Right cardiac atrium (tissue), 5 donors: Measurements from ENCODE around the gene RBM5. TPM values are rescaled to one million over a fixed set of nuclear protein-coding genes. Genes with fewer than 3 reads are reported as not detected.

Experiments used
- ATAC-seq, 2 donors: fragments of 200-7000 bp; cut with Tn5 transposase; one replicate each; pipeline versions ENCODE4 v1.8.0 to v1.9.1; 2020; ENCODE audit warnings: moderate library complexity in 2 of 2, mild to moderate bottlenecking in 1 of 2
- DNase-seq, 3 donors: peaks; one replicate each; pipeline ENCODE4 v3.0.0-alpha.2; 2020
- H3K27ac ChIP-seq: one replicate; pipeline ENCODE4 v1.5.1; 2013; ENCODE audit warnings: mild to moderate bottlenecking, low read length, control low read depth, moderate library complexity
- H3K27me3 ChIP-seq: one replicate; pipeline ENCODE4 v1.6.1; 2013; ENCODE audit not compliant: control insufficient read depth, insufficient read depth
- H3K4me1 ChIP-seq: one replicate; pipeline ENCODE4 v1.6.1; 2013; ENCODE audit warnings: low read length; ENCODE audit not compliant: control insufficient read depth, insufficient read depth
- H3K4me3 ChIP-seq: one replicate; pipeline ENCODE4 v1.5.1; 2013; ENCODE audit warnings: low read length, control low read depth
- H3K9me3 ChIP-seq: one replicate; pipeline ENCODE4 v1.6.1; 2013; ENCODE audit warnings: low read length; ENCODE audit not compliant: control insufficient read depth
- WGBS: extraction: QIAGEN DNeasy Blood & Tissue Kit; methylation state at CpG from one replicate; pipeline ENCODE4 v1.1.7; 2013; 5-methylcytosine and 5-hydroxymethylcytosine counted together
- intact Hi-C, 4 donors: fragments of 100-400 bp; cut with DNase I; formaldehyde crosslinking; loops; one replicate each; pipeline versions ENCODE4 v1.11.0 to v1.14.0; 2022 to 2023
- polyA plus RNA-seq: library from polyadenylated mRNA; stranded (reverse); fragments of 200-250 nt; gene quantifications from one replicate; pipeline ENCODE4 v1.2.3, GENCODE V29; 2013
- total RNA-seq, 4 donors: library from RNA; stranded (reverse); fragmentation: NEBNext Ultra II Directional; extraction: Animal tissue kit (Norgen Biotek cat#: 25700); gene quantifications; one replicate each; pipeline ENCODE4 v1.2.1, GENCODE V29; 2021
- donor health status: healthy with polysubstance abuse.
- donor health status: DM: no; HTN: yes; CAD: no.
- donor health status: DM: no; HTN: no; CAD: no.
- donor health status: DM: no; HTN: yes; CAD: no; lungs with severe emphysema.
- donor health status: DM: yes; HTN: yes; CAD: no.

Gene RBM5
- total and polyA plus RNA-seq, 5 donors, result 54.9 to 83.8 (median 73.7) TPM

- no peaks in the 10 kb centered on the region for H3K27me3 ChIP-seq
- intact Hi-C loops, result no loop called here
- H3K4me1 ChIP-seq, result no peaks in the 10 kb centered on the region
- DNase-seq (no peak), ATAC-seq (peak; percentile 36 to 54)
- H3K9me3 ChIP-seq, result no peaks in the 10 kb centered on the region
- no peak overlapping the region for H3K27ac ChIP-seq
- peak overlapping the region; percentile 60 for H3K4me3 ChIP-seq
- WGBS, result 4% methylated on average over 34 of the region's 34 CpGs
Observed at GRCh38 chr3:50154476-50154839, 65.7 kb downstream of the RBM5 start.

- DNase-seq (peak; percentile 67 to 84 (median 82)), ATAC-seq (peak; percentile 80 to 86)
- intact Hi-C loops, result no loop called here
- no peaks in the 10 kb centered on the region for H3K27me3 ChIP-seq
- H3K9me3 ChIP-seq, result no peaks in the 10 kb centered on the region
- WGBS, result under 1% methylated on average over 94 of the region's 98 CpGs
- peak within 1 kb of the TSS; percentile 56 for H3K27ac ChIP-seq
- H3K4me1 ChIP-seq, result no peaks in the 10 kb centered on the region
- H3K4me3 ChIP-seq, result peak within 1 kb of the TSS; percentile 60
Observed at GRCh38 chr3:50154840-50155490, 66.2 kb downstream of the RBM5 start, which contains the start of gene SEMA3F. TSS of gene SEMA3F (plus strand) at chr3:50155324. CDS start at chr3:50159623, 4,299 bp downstream.

GRCh38 chr3:50155491-50155878 is 66.8 kb downstream of the RBM5 start:
- 3% methylated on average over 37 of the region's 37 CpGs for WGBS
- intact Hi-C loops, result no loop called here

GRCh38 chr3:50155891-50156290 is 67.2 kb downstream of the RBM5 start:
- no peaks in the 10 kb centered on the region for H3K4me1 ChIP-seq
- no peaks in the 10 kb centered on the region for H3K27me3 ChIP-seq
- peak overlapping the region; percentile 56 for H3K27ac ChIP-seq
- intact Hi-C loops, result loop anchor here in 1 of 4 donors (2.0 kb wide), 1 partner anchor 33 kb away; no protein-coding TSS in a partner anchor
- no peaks in the 10 kb centered on the region for H3K9me3 ChIP-seq
- H3K4me3 ChIP-seq, result peak overlapping the region; percentile 60
- WGBS, result 39% methylated on average over 13 of the region's 13 CpGs
- DNase-seq (no peak), ATAC-seq (no peak)

More at GRCh38 chr3:50155491-50155878, 66.8 kb downstream of the RBM5 start:
- H3K4me3 ChIP-seq, result peak overlapping the region; percentile 60
- peak overlapping the region; percentile 40 for H3K27ac ChIP-seq
- no peak for DNase-seq
- no peak for ATAC-seq
- no peaks in the 10 kb centered on the region for H3K27me3 ChIP-seq
- H3K4me1 ChIP-seq, result no peaks in the 10 kb centered on the region
- no peaks in the 10 kb centered on the region for H3K9me3 ChIP-seq

- Histone ChIP-seq H3K4me3 (peak overlapping the region; percentile 60), H3K9me3 (no peaks in the 10 kb centered on the region), H3K27me3 (no peaks in the 10 kb centered on the region), H3K4me1 (no peaks in the 10 kb centered on the region), H3K27ac (peak overlapping the region; percentile 32)
- intact Hi-C loops, result loop anchor here in 1 of 4 donors (2.0 kb wide), 1 partner anchor 32 kb away; no protein-coding TSS in a partner anchor
- WGBS, result 45% methylated on average over 20 of the region's 20 CpGs
- ATAC-seq (no peak), DNase-seq (peak in 1 of 3 donors; percentile 56)
Observed at GRCh38 chr3:50156549-50157493, 68.1 kb downstream of the RBM5 start.

- no peaks in the 10 kb centered on the region for H3K9me3 ChIP-seq
- no peaks in the 10 kb centered on the region for H3K27me3 ChIP-seq
- intact Hi-C loops, result loop anchor here in 1 of 4 donors (2.0 kb wide), 1 partner anchor 31 kb away; no protein-coding TSS in a partner anchor
- no peak overlapping the region for H3K27ac ChIP-seq
- peaks cover 2% of the 10 kb centered on the region for H3K4me1 ChIP-seq
- no peak overlapping the region for H3K4me3 ChIP-seq
- DNase-seq (no peak), ATAC-seq (no peak)
- whole genome bisulfite sequencing, result 72% methylated on average over 12 of the region's 12 CpGs
Observed at GRCh38 chr3:50157827-50158529, 69.3 kb downstream of the RBM5 start.

- Histone ChIP-seq H3K4me1 (peaks cover 7% of the 10 kb centered on the region), H3K4me3 (no peak overlapping the region), H3K9me3 (no peaks in the 10 kb centered on the region), H3K27ac (no peak overlapping the region), H3K27me3 (no peaks in the 10 kb centered on the region)
- ATAC-seq (no peak), DNase-seq (no peak)
- 71% methylated on average over 10 of the region's 10 CpGs for whole genome bisulfite sequencing
- intact Hi-C loops, result no loop called here
Observed at GRCh38 chr3:50158530-50159146, 69.9 kb downstream of the RBM5 start.

- peak; percentile 62 to 85 for ATAC-seq
- peaks cover 20% of the 10 kb centered on the region for H3K4me1 ChIP-seq
- WGBS, result 45% methylated on average over 7 of the region's 7 CpGs
- H3K9me3 ChIP-seq, result no peaks in the 10 kb centered on the region
- intact Hi-C loops, result no loop called here
- no peak overlapping the region for H3K4me3 ChIP-seq
- H3K27ac ChIP-seq, result peak overlapping the region; percentile 54
- no peaks in the 10 kb centered on the region for H3K27me3 ChIP-seq
- peak; percentile 80 to 88 (median 87) for DNase-seq
Observed at GRCh38 chr3:50160561-50160983, 71.9 kb downstream of the RBM5 start.

GRCh38 chr3:50161320-50161719 is 72.6 kb downstream of the RBM5 start:
- WGBS, result 61% methylated on average over 13 of the region's 13 CpGs
- Histone ChIP-seq H3K27ac (peak overlapping the region; percentile 54), H3K9me3 (no peaks in the 10 kb centered on the region), H3K4me3 (no peak overlapping the region), H3K4me1 (peaks cover 26% of the 10 kb centered on the region), H3K27me3 (no peaks in the 10 kb centered on the region)
- DNase-seq, result no peak
- ATAC-seq, result peak in 1 of 2 donors; percentile 13
- intact Hi-C loops, result no loop called here
